NCI-H1436 treated with DMSO at 0.1 percent for 48 hours (cell line): ENCODE results near the gene SORCS2.

Source experiments
- DNase-seq: peaks from one replicate; lab custom pipeline; 2025; lab: John Stamatoyannopoulos, UW

SORCS2 gene

GRCh38 chr4:7223541-7223940 is 31.2 kb downstream of the SORCS2 start:
- DNase-seq: no peak

- no peak for DNase-seq
Observed at GRCh38 chr4:7224001-7224400, 31.7 kb downstream of the SORCS2 start.

GRCh38 chr4:7224878-7225533 is 32.7 kb downstream of the SORCS2 start:
- DNase-seq: no peak

- no peak for DNase-seq
Observed at GRCh38 chr4:7226439-7226838, 34.1 kb downstream of the SORCS2 start.

- no peak for DNase-seq
Observed at GRCh38 chr4:7227008-7227407, 34.7 kb downstream of the SORCS2 start.

- no peak for DNase-seq
Observed at GRCh38 chr4:7228734-7229133, 36.4 kb downstream of the SORCS2 start.

- DNase-seq: no peak
Observed at GRCh38 chr4:7232061-7232650, 39.8 kb downstream of the SORCS2 start.

- no peak for DNase-seq
Observed at GRCh38 chr4:7233006-7233580, 40.8 kb downstream of the SORCS2 start.

- no peak for DNase-seq
Observed at GRCh38 chr4:7233601-7234000, 41.3 kb downstream of the SORCS2 start.

GRCh38 chr4:7234355-7235029 is 42.2 kb downstream of the SORCS2 start:
- DNase-seq: no peak

- no peak for DNase-seq
Observed at GRCh38 chr4:7235030-7235380, 42.7 kb downstream of the SORCS2 start.

- DNase-seq: no peak
Observed at GRCh38 chr4:7236847-7237246, 44.5 kb downstream of the SORCS2 start.

- no peak for DNase-seq
Observed at GRCh38 chr4:7237873-7238272, 45.5 kb downstream of the SORCS2 start.

- DNase-seq: no peak
Observed at GRCh38 chr4:7238300-7238960, 46.1 kb downstream of the SORCS2 start.

GRCh38 chr4:7239101-7239820 is 46.9 kb downstream of the SORCS2 start:
- no peak for DNase-seq

GRCh38 chr4:7239844-7240243 is 47.5 kb downstream of the SORCS2 start:
- no peak for DNase-seq

- no peak for DNase-seq
Observed at GRCh38 chr4:7240306-7240705, 48.0 kb downstream of the SORCS2 start.

GRCh38 chr4:7241597-7242125 is 49.3 kb downstream of the SORCS2 start:
- DNase-seq: no peak

GRCh38 chr4:7242766-7243165 is 50.4 kb downstream of the SORCS2 start:
- DNase-seq: no peak

GRCh38 chr4:7243609-7244330 is 51.4 kb downstream of the SORCS2 start:
- DNase-seq: no peak

GRCh38 chr4:7244331-7244665 is 52.0 kb downstream of the SORCS2 start:
- DNase-seq: no peak
